IMR-90 (cell line): Measurements from ENCODE around the gene IL1R2.

Experiments
- BHLHE40 ChIP-seq: fragments of 150-350 bp; IDR thresholded peaks from 2 replicates; pipeline ENCODE4 v1.6.1; 2016; ENCODE audit warnings: mild to moderate bottlenecking, low read depth, low read length
- CEBPB ChIP-seq: IDR thresholded peaks from 2 replicates; pipeline ENCODE4 v1.6.1; 2012; ENCODE audit warnings: low read depth, low read length, improper control_type of control experiment
- MAFK ChIP-seq: IDR thresholded peaks from 2 replicates; pipeline ENCODE4 v1.6.1; 2012; ENCODE audit warnings: low read depth, low read length, improper control_type of control experiment
- MXI1 ChIP-seq: IDR thresholded peaks from 2 replicates; pipeline ENCODE4 v1.6.1; 2012; ENCODE audit warnings: low read depth, mild to moderate bottlenecking, low read length, moderate library complexity, borderline replicate concordance
- POLR2A ChIP-seq: IDR thresholded peaks from 2 replicates; pipeline ENCODE4 v1.6.1; 2012; ENCODE audit warnings: mild to moderate bottlenecking, low read depth, low read length
- RCOR1 ChIP-seq: IDR thresholded peaks from 2 replicates; pipeline ENCODE4 v1.6.1; 2012; ENCODE audit warnings: mild to moderate bottlenecking, low read length, improper control_type of control experiment; ENCODE audit not compliant: insufficient replicate concordance
- TF ChIP-seq, protein P1 (sequence below): conservative IDR thresholded peaks from 2 replicates; pipeline ENCODE4 v1.5.1; 2012; ENCODE audit warnings: mild to moderate bottlenecking, low read depth, low read length, improper control_type of control experiment
- TF ChIP-seq, protein P2 (sequence below): fragments of 150-350 bp; IDR thresholded peaks from 2 replicates; pipeline ENCODE4 v1.6.1; 2017; ENCODE audit warnings: mild to moderate bottlenecking, antibody characterized with exemption, low read length, low read depth

GRCh38 chr2:102008490-102008889 is 16.7 kb downstream of the IL1R2 start:
- TF ChIP-seq POLR2A (no peak), CEBPB (no peak), MXI1 (no peak), BHLHE40 (no peak), RCOR1 (no peak), MAFK (no peak)
- TF ChIP-seq, protein P1, sequence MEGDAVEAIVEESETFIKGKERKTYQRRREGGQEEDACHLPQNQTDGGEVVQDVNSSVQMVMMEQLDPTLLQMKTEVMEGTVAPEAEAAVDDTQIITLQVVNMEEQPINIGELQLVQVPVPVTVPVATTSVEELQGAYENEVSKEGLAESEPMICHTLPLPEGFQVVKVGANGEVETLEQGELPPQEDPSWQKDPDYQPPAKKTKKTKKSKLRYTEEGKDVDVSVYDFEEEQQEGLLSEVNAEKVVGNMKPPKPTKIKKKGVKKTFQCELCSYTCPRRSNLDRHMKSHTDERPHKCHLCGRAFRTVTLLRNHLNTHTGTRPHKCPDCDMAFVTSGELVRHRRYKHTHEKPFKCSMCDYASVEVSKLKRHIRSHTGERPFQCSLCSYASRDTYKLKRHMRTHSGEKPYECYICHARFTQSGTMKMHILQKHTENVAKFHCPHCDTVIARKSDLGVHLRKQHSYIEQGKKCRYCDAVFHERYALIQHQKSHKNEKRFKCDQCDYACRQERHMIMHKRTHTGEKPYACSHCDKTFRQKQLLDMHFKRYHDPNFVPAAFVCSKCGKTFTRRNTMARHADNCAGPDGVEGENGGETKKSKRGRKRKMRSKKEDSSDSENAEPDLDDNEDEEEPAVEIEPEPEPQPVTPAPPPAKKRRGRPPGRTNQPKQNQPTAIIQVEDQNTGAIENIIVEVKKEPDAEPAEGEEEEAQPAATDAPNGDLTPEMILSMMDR, result no peak
- TF ChIP-seq, protein P2, sequence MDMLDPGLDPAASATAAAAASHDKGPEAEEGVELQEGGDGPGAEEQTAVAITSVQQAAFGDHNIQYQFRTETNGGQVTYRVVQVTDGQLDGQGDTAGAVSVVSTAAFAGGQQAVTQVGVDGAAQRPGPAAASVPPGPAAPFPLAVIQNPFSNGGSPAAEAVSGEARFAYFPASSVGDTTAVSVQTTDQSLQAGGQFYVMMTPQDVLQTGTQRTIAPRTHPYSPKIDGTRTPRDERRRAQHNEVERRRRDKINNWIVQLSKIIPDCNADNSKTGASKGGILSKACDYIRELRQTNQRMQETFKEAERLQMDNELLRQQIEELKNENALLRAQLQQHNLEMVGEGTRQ, result no peak
